CD4-positive, CD25-positive, alpha-beta regulatory T cell (primary cell): ENCODE results near the gene ENTHD1. TPM values are rescaled to one million over a fixed set of nuclear protein-coding genes. Genes with fewer than 3 reads are reported as not detected.
A peak's percentile ranks its signal among the peaks of the same experiment; 100 is the strongest.

Experiments used
- ATAC-seq, 2 donors: fragments of 150-1000 bp; cut with Tn5 transposase; one replicate each; pipeline ENCODE4 v1.10.0; 2021; ENCODE audit warnings: low read depth in 2 of 2, moderate number of reproducible peaks in 2 of 2, moderate library complexity in 1 of 2
- DNase-seq, 3 donors: peaks; one replicate each; pipeline versions ENCODE4 v3.0.0 to v3.0.0-alpha.2; 2012 to 2022; ENCODE audit warnings: mixed read lengths in 1 of 3
- H3K27ac ChIP-seq: one replicate; pipeline ENCODE4 v1.7.0; 2013; ENCODE audit warnings: mild to moderate bottlenecking, low read length; ENCODE audit not compliant: insufficient read depth, poor library complexity, severe bottlenecking
- H3K27me3 ChIP-seq: one replicate; pipeline ENCODE4 v1.7.0; 2013; ENCODE audit warnings: low read length; ENCODE audit not compliant: control insufficient read depth, insufficient read depth
- H3K36me3 ChIP-seq: one replicate; pipeline ENCODE4 v1.7.0; 2013; ENCODE audit warnings: mild to moderate bottlenecking, low read length, moderate library complexity; ENCODE audit not compliant: control insufficient read depth, insufficient read depth
- H3K4me1 ChIP-seq: 2 replicates; pipeline ENCODE4 v1.7.0; 2013; ENCODE audit warnings: mild to moderate bottlenecking, low read length; ENCODE audit not compliant: insufficient read depth, control insufficient read depth, poor library complexity, severe bottlenecking
- H3K4me3 ChIP-seq: one replicate; pipeline ENCODE4 v1.7.0; 2013; ENCODE audit warnings: low read depth, mild to moderate bottlenecking, low read length, moderate library complexity
- H3K9me3 ChIP-seq, 2 experiments: 1 replicate in 1 of 2; 2 replicates in 1 of 2; pipeline ENCODE4 v1.7.0; 2013; ENCODE audit warnings: low read length in 2 of 2, mild to moderate bottlenecking in 1 of 2, moderate library complexity in 1 of 2; ENCODE audit not compliant: control insufficient read depth in 2 of 2
- H3K27ac Mint-ChIP-seq, 3 donors: one replicate each; pipeline ENCODE4 v1.8.0; 2020 to 2022; ENCODE audit warnings: mild to moderate bottlenecking in 3 of 3, mixed read lengths in 3 of 3, moderate library complexity in 2 of 3
- H3K27me3 Mint-ChIP-seq: one replicate; pipeline ENCODE4 v1.8.0; 2022; ENCODE audit warnings: mild to moderate bottlenecking, mixed read lengths
- H3K36me3 Mint-ChIP-seq: one replicate; pipeline ENCODE4 v1.8.0; 2020; ENCODE audit warnings: mixed read lengths
- H3K4me1 Mint-ChIP-seq, 4 donors: one replicate each; pipeline ENCODE4 v1.8.0; 2020 to 2022; ENCODE audit warnings: mixed read lengths in 4 of 4, mild to moderate bottlenecking in 1 of 4
- H3K4me3 Mint-ChIP-seq, 4 donors: one replicate each; pipeline ENCODE4 v1.8.0; 2020 to 2022; ENCODE audit warnings: mild to moderate bottlenecking in 4 of 4, mixed read lengths in 4 of 4, moderate library complexity in 3 of 4
- H3K9me3 Mint-ChIP-seq, 7 donors: one replicate each; pipeline ENCODE4 v1.8.0; 2020 to 2022; ENCODE audit warnings: mixed read lengths in 7 of 7, mild to moderate bottlenecking in 3 of 7, moderate library complexity in 2 of 7
- polyA plus RNA-seq, 4 donors: library from polyadenylated mRNA; unstranded; fragments of 300-500 nt; fragmentation: Illumina TruSeq; gene quantifications; one replicate each; pipeline ENCODE4 v1.2.3, GENCODE V29; 2021
- total RNA-seq: library from RNA; stranded (reverse); gene quantifications from one replicate; pipeline ENCODE4 v1.2.3, GENCODE V29; 2022

The ENTHD1 gene
- total and polyA plus RNA-seq, 5 donors from 2014 or later, result 0.13 to 0.32 (median 0.18) TPM; not detected in 1

GRCh38 chr22:39913886-39914285, 20.3 kb upstream of the ENTHD1 start:
- H3K4me3 Mint-ChIP-seq, result peak overlapping the region; percentile 56 to 99 (median 86)
- Histone ChIP-seq H3K9me3 (no peaks in the 10 kb centered on the region), H3K36me3 (no peaks in the 10 kb centered on the region), H3K27me3 (no peaks in the 10 kb centered on the region), H3K4me3 (peak overlapping the region; percentile 63), H3K4me1 (peaks cover 97% of the 10 kb centered on the region), H3K27ac (peak overlapping the region; percentile 84)
- DNase-seq (no peak), ATAC-seq (no peak)
- peaks cover 55 to 99% (median 78%) of the 10 kb centered on the region in 4 donors for H3K4me1 Mint-ChIP-seq
- peaks cover 24% of the 10 kb centered on the region for H3K36me3 Mint-ChIP-seq
- peaks cover 0 to 9% (median 0%) of the 10 kb centered on the region in 7 donors for H3K9me3 Mint-ChIP-seq
- no peaks in the 10 kb centered on the region for H3K27me3 Mint-ChIP-seq
- H3K27ac Mint-ChIP-seq, result peak overlapping the region; percentile 77 to 94 (median 91)

- H3K36me3 Mint-ChIP-seq, result peaks cover 30% of the 10 kb centered on the region
- H3K9me3 Mint-ChIP-seq, result peaks cover 0 to 9% (median 0%) of the 10 kb centered on the region in 7 donors
- Histone ChIP-seq H3K27ac (peak overlapping the region; percentile 17), H3K9me3 (no peaks in the 10 kb centered on the region), H3K4me1 (peaks cover 97% of the 10 kb centered on the region), H3K27me3 (no peaks in the 10 kb centered on the region), H3K4me3 (peak overlapping the region; percentile 63), H3K36me3 (no peaks in the 10 kb centered on the region)
- H3K27ac Mint-ChIP-seq, result peak overlapping the region; percentile 77 to 94 (median 91)
- peaks cover 59 to 99% (median 81%) of the 10 kb centered on the region in 4 donors for H3K4me1 Mint-ChIP-seq
- no peak for DNase-seq
- no peak for ATAC-seq
- H3K27me3 Mint-ChIP-seq, result no peaks in the 10 kb centered on the region
- peak overlapping the region; percentile 56 to 99 (median 86) for H3K4me3 Mint-ChIP-seq
These were observed 19.8 kb upstream of the ENTHD1 start for GRCh38 chr22:39913321-39913720.

GRCh38 chr22:39910876-39911613, 17.5 kb upstream of the ENTHD1 start:
- no peaks in the 10 kb centered on the region for H3K27me3 ChIP-seq
- peak overlapping the region; percentile 80 to 93 (median 91) for H3K27ac Mint-ChIP-seq
- peak overlapping the region; percentile 83 for H3K27ac ChIP-seq
- DNase-seq (peak in 1 of 3 donors; percentile 51), ATAC-seq (no peak)
- peaks cover 32% of the 10 kb centered on the region for H3K36me3 Mint-ChIP-seq
- no peaks in the 10 kb centered on the region for H3K27me3 Mint-ChIP-seq
- H3K9me3 ChIP-seq, result no peaks in the 10 kb centered on the region
- peak overlapping the region; percentile 78 to 99 (median 94) for H3K4me3 Mint-ChIP-seq
- peaks cover 96% of the 10 kb centered on the region for H3K4me1 ChIP-seq
- H3K36me3 ChIP-seq, result no peaks in the 10 kb centered on the region
- H3K9me3 Mint-ChIP-seq, result peaks cover 0 to 9% (median 0%) of the 10 kb centered on the region in 7 donors
- peaks cover 44 to 94% (median 72%) of the 10 kb centered on the region in 4 donors for H3K4me1 Mint-ChIP-seq
- H3K4me3 ChIP-seq, result peak overlapping the region; percentile 84

- H3K9me3 Mint-ChIP-seq, result peaks cover 0 to 9% (median 0%) of the 10 kb centered on the region in 7 donors
- Histone ChIP-seq H3K36me3 (no peaks in the 10 kb centered on the region), H3K9me3 (no peaks in the 10 kb centered on the region), H3K4me1 (peaks cover 83% of the 10 kb centered on the region), H3K27me3 (no peaks in the 10 kb centered on the region), H3K27ac (peak overlapping the region; percentile 83), H3K4me3 (peak overlapping the region; percentile 98)
- H3K4me3 Mint-ChIP-seq, result peak overlapping the region; percentile 91 to 99 (median 96)
- peaks cover 31 to 83% (median 62%) of the 10 kb centered on the region in 4 donors for H3K4me1 Mint-ChIP-seq
- H3K27me3 Mint-ChIP-seq, result no peaks in the 10 kb centered on the region
- peaks cover 36% of the 10 kb centered on the region for H3K36me3 Mint-ChIP-seq
- peak overlapping the region; percentile 91 to 97 (median 95) for H3K27ac Mint-ChIP-seq
- peak; percentile 48 to 61 for ATAC-seq
- DNase-seq, result peak in 2 of 3 donors; percentile 18 to 60
These were observed 15.2 kb upstream of the ENTHD1 start for GRCh38 chr22:39908737-39909136.

- H3K4me1 ChIP-seq, result peaks cover 77% of the 10 kb centered on the region
- H3K27me3 ChIP-seq, result no peaks in the 10 kb centered on the region
- Mint-ChIP-seq H3K27ac (peak overlapping the region; percentile 91 to 97 (median 95)), H3K27me3 (no peaks in the 10 kb centered on the region), H3K4me1 (peaks cover 30 to 77% (median 56%) of the 10 kb centered on the region in 4 donors), H3K9me3 (peaks cover 0 to 9% (median 0%) of the 10 kb centered on the region in 7 donors), H3K4me3 (peak overlapping the region; percentile 91 to 99 (median 96)), H3K36me3 (peaks cover 36% of the 10 kb centered on the region)
- DNase-seq (peak in 1 of 3 donors; percentile 17), ATAC-seq (no peak)
- no peaks in the 10 kb centered on the region for H3K9me3 ChIP-seq
- no peaks in the 10 kb centered on the region for H3K36me3 ChIP-seq
- H3K4me3 ChIP-seq, result peak overlapping the region; percentile 98
- H3K27ac ChIP-seq, result peak overlapping the region; percentile 83
These were observed 14.6 kb upstream of the ENTHD1 start for GRCh38 chr22:39908136-39908535.

- Mint-ChIP-seq H3K4me1 (peaks cover 30 to 72% (median 55%) of the 10 kb centered on the region in 4 donors), H3K36me3 (peaks cover 37% of the 10 kb centered on the region), H3K4me3 (peak overlapping the region; percentile 91 to 99 (median 96)), H3K9me3 (peaks cover 0 to 9% (median 0%) of the 10 kb centered on the region in 7 donors), H3K27me3 (no peaks in the 10 kb centered on the region), H3K27ac (peak overlapping the region; percentile 91 to 97 (median 95))
- no peaks in the 10 kb centered on the region for H3K9me3 ChIP-seq
- peak overlapping the region; percentile 98 for H3K4me3 ChIP-seq
- H3K27ac ChIP-seq, result peak overlapping the region; percentile 83
- H3K36me3 ChIP-seq, result no peaks in the 10 kb centered on the region
- ATAC-seq (no peak), DNase-seq (peak in 1 of 3 donors; percentile 38)
- no peaks in the 10 kb centered on the region for H3K27me3 ChIP-seq
- H3K4me1 ChIP-seq, result peaks cover 73% of the 10 kb centered on the region
These were observed 14.1 kb upstream of the ENTHD1 start for GRCh38 chr22:39907605-39908097.

- ATAC-seq (no peak), DNase-seq (peak in 1 of 3 donors; percentile 25)
- H3K27me3 Mint-ChIP-seq, result no peaks in the 10 kb centered on the region
- Histone ChIP-seq H3K4me3 (peak overlapping the region; percentile 98), H3K27ac (peak overlapping the region; percentile 83), H3K36me3 (no peaks in the 10 kb centered on the region), H3K9me3 (no peaks in the 10 kb centered on the region), H3K4me1 (peaks cover 67% of the 10 kb centered on the region), H3K27me3 (no peaks in the 10 kb centered on the region)
- peak overlapping the region; percentile 91 to 97 (median 94) for H3K27ac Mint-ChIP-seq
- H3K36me3 Mint-ChIP-seq, result peaks cover 38% of the 10 kb centered on the region
- peaks cover 0 to 9% (median 0%) of the 10 kb centered on the region in 7 donors for H3K9me3 Mint-ChIP-seq
- H3K4me3 Mint-ChIP-seq, result peak overlapping the region; percentile 91 to 99 (median 96)
- peaks cover 26 to 66% (median 50%) of the 10 kb centered on the region in 4 donors for H3K4me1 Mint-ChIP-seq
These were observed 13.5 kb upstream of the ENTHD1 start for GRCh38 chr22:39907047-39907446.
